NCI-H2196 treated with DMSO at 0.1 percent for 48 hours (cell line): ENCODE results near the gene PGP.
A peak's percentile ranks its signal among the peaks of the same experiment; 100 is the strongest.

Experiments
- DNase-seq: peaks from one replicate; lab custom pipeline; 2025; ENCODE audit not compliant: unreplicated experiment; lab: John Stamatoyannopoulos, UW

Gene PGP

GRCh38 chr16:2237493-2238149 lies 23.0 kb upstream of the PGP start:
- DNase-seq: no peak

GRCh38 chr16:2237102-2237482 lies 22.5 kb upstream of the PGP start:
- DNase-seq: no peak

GRCh38 chr16:2236337-2237101 lies 21.9 kb upstream of the PGP start, which contains the start of gene DNASE1L2:
DNASE1L2 (plus strand) TSS chr16:2236444; CDS start chr16:2236817, 373 bp downstream.
- DNase-seq: no peak

GRCh38 chr16:2235695-2236336 lies 21.2 kb upstream of the PGP start:
- peak; percentile 53 for DNase-seq

GRCh38 chr16:2235234-2235651 lies 20.6 kb upstream of the PGP start:
- no peak for DNase-seq

- DNase-seq: no peak
These were observed 20.2 kb upstream of the PGP start for GRCh38 chr16:2234813-2235170.

GRCh38 chr16:2233872-2234812 lies 19.5 kb upstream of the PGP start:
- DNase-seq: peak; percentile 73

GRCh38 chr16:2233046-2233775 lies 18.6 kb upstream of the PGP start:
- no peak for DNase-seq

- DNase-seq: no peak
These were observed 17.7 kb upstream of the PGP start for GRCh38 chr16:2232094-2232990.

GRCh38 chr16:2231016-2231931 lies 16.6 kb upstream of the PGP start:
- DNase-seq: no peak

- peak; percentile 69 for DNase-seq
These were observed 15.7 kb upstream of the PGP start for GRCh38 chr16:2230376-2230775.

- no peak for DNase-seq
These were observed 15.1 kb upstream of the PGP start for GRCh38 chr16:2229632-2230250.

GRCh38 chr16:2229091-2229490 lies 14.5 kb upstream of the PGP start:
- DNase-seq: no peak

GRCh38 chr16:2228161-2228824 lies 13.7 kb upstream of the PGP start:
- DNase-seq: no peak

- DNase-seq: no peak
These were observed 12.3 kb upstream of the PGP start for GRCh38 chr16:2226918-2227317.

- no peak for DNase-seq
These were observed 11.7 kb upstream of the PGP start for GRCh38 chr16:2226245-2226793.

- DNase-seq: peak; percentile 10
These were observed 9.4 kb upstream of the PGP start for GRCh38 chr16:2223942-2224486.
